ENCODE results near the gene CREB1.
"Not testable (repeated sequence)": the region's sequence is repeated elsewhere in the genome, so short reads cannot be mapped to it uniquely, and the experiment has no call there.

CREB1 gene

DNA sequence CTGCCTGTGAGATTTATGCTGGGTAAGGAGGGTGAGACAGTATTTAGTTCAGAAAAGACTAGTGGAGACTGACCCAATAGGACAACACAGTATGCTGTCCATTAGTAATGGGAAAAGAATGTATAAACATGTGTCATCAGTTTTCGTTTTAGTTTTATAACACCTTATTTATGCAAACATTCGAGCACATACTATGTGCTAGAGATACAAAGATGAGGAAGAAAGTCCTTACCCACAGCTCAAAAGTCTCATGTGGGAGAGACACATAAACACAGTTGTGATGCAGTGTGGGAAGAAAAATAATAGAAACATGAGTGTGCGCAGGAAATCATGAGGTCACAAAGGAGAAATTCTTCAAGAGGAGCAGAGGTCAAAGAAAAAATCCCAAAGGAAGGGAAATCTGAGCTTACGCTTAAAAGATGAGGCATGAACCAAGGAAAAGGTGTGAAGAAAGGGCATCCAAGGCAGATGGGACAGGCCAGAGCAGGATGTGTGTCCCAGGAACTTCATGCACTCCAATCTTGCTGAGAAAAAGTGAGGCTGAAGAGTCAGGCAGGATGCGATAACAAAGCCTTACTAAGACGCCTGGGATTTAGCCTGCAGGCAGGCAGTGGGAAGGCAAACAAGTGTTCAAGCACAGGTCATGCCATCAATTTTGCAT lies 87.4 kb downstream of the CREB1 start:
- DNase-seq (ENCODE audit: low read depth in 2 of 2) = no peak

DNA sequence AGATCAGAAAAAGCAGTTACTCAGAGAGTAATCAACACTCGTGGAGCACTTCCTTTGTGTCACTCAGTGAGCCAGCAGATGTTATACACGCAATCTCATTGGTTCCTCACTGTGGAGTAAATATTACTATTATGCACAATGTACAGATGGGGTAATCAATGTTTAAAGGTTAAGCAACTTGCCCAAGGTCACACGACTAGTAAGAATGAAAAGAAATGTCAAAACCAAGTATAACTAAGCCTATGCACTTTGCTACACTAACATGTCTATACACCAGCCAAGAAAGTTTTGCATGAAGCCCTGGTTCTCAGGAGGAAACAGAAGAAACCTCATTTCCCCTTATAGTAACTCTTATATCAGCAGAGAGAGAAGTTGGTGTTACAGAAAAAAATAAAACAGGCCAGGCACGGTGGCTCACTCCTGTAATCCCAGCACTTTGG lies 90.0 kb downstream of the CREB1 start:
- no peak for DNase-seq (ENCODE audit: low read depth in 2 of 2)

GRCh38 chr2:207621501-207622039 lies 91.8 kb downstream of the CREB1 start:
- no peak for DNase-seq (ENCODE audit: low read depth in 2 of 2)

- peak; percentile 44 to 48 for DNase-seq (ENCODE audit: low read depth in 2 of 2)
Observed at GRCh38 chr2:207624185-207625013, 94.6 kb downstream of the CREB1 start.

- DNase-seq (ENCODE audit: low read depth in 2 of 2) = peak; percentile 88 to 90
Observed at GRCh38 chr2:207625014-207625907, 95.5 kb downstream of the CREB1 start, which contains the start of gene METTL21A. Gene METTL21A, minus strand, starts transcription at chr2:207625394. Its CDS starts 1,019 bp downstream, at chr2:207624375.

GRCh38 chr2:207629553-207629952 lies 99.8 kb downstream of the CREB1 start:
- no peak for DNase-seq (ENCODE audit: low read depth in 2 of 2)

GRCh38 chr2:207630491-207630890 lies 100.7 kb downstream of the CREB1 start:
- no peak for DNase-seq (ENCODE audit: low read depth in 2 of 2)

- no peak for DNase-seq (ENCODE audit: low read depth in 2 of 2)
Observed at GRCh38 chr2:207632575-207633493, 103.1 kb downstream of the CREB1 start.

- DNase-seq (ENCODE audit: low read depth in 2 of 2) = no peak
Observed at GRCh38 chr2:207633686-207634085, 103.9 kb downstream of the CREB1 start.

GRCh38 chr2:207635468-207636200 lies 105.9 kb downstream of the CREB1 start:
- no peak for DNase-seq (ENCODE audit: low read depth in 2 of 2)

GRCh38 chr2:207639288-207639687 lies 109.5 kb downstream of the CREB1 start:
- not testable (repeated sequence) for DNase-seq (ENCODE audit: low read depth in 2 of 2)

- no peak for DNase-seq (ENCODE audit: low read depth in 2 of 2)
Observed at GRCh38 chr2:207640160-207640559, 110.4 kb downstream of the CREB1 start.

DNA sequence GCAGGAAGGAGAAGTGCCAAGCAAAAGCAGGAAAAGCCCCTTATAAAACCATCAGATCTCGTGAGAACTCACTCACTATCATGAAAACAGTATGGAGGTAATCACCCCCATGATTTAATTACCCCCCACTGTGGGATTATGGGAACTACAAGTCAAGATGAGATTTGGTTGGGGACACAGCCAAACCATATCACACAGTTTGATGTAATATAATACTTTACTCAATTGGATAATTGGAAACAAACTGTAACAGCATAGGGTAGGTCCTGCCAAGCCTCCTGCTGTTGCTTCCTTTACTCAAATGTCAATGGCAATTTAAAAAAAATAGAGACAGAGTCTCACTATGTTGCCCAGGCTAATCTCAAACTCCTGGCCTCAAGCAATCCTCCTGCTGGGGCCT lies 110.9 kb downstream of the CREB1 start:
- DNase-seq (ENCODE audit: low read depth in 2 of 2) = no peak

- no peak for DNase-seq (ENCODE audit: low read depth in 2 of 2)
Observed at GRCh38 chr2:207643892-207644291, 114.1 kb downstream of the CREB1 start.

GRCh38 chr2:207646582-207646981 lies 116.8 kb downstream of the CREB1 start:
- not testable (repeated sequence) for DNase-seq (ENCODE audit: low read depth in 2 of 2)
